Fibroblast of skin of back (primary cell): Measurements from ENCODE around the gene ITPK1.

ENCODE experiments used
- DNase-seq: peaks from one replicate; pipeline ENCODE4 v3.0.0-alpha.2; 2013

The ITPK1 gene

GRCh38 chr14:92948647-92949046 is 167.1 kb downstream of the ITPK1 start:
- DNase-seq = no peak

- DNase-seq = no peak
Measured at GRCh38 chr14:92946847-92947545, 168.7 kb downstream of the ITPK1 start.

- peak; percentile 80 for DNase-seq
Measured at GRCh38 chr14:92945959-92946846, 169.5 kb downstream of the ITPK1 start.

DNA sequence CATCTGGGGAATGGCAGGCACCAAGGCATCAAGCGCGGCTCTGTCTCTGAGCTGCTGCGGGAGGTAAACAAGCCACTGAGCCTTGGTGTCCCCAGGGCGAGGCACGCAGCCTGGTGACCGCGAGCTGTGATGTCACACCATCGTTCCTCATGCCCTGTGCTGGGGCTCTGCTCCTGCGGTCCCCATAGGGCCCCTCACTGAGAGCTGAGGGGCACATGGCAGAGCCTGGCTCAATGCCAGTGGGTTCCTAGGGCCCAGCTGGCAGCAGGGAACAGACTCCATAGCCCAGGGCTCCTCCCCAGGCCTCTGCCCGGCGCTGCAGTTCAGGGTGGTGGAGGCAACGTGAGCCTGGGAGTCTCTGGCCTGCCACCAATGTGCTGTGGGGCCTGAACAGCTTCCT is 170.2 kb downstream of the ITPK1 start:
- DNase-seq = no peak

- DNase-seq = no peak
Measured at GRCh38 chr14:92944976-92945375, 170.7 kb downstream of the ITPK1 start.

DNA sequence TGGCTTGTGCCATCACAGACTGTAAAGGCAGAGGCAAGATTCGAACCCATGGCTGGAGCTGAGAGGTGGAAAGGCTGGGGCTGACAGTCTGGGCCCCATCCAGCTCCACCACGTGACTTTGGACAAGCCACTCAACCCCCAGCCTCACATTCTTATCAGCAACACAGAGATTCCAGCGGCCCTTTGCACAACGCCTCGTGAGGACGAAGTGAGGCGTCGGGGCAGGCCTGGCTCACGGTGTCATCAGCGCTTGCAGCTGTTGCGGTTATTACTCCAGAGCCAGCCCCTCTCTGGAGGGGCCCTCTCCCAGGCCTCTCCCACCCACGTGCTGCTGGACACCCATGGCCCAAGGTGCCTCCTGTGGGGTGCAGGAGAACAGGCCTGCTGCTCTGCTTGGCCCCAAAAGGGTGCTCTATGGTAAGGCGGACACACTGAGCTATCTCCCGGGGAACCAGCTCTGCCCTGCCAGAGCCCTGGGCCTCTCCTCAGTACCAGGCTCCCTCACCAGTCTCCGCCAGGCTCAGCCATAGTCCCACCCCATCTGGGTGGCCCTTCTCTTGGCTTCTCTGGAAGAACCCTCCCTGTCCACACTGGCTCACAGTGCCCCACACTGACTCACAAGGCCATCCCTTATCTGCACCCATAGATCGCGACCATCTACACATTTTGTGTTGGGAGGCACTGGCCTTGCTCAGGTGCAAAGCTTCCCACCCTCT is 171.7 kb downstream of the ITPK1 start:
- no peak for DNase-seq

- no peak for DNase-seq
Measured at GRCh38 chr14:92942976-92943710, 172.6 kb downstream of the ITPK1 start.

GRCh38 chr14:92942576-92942975 is 173.1 kb downstream of the ITPK1 start:
- no peak for DNase-seq

DNA sequence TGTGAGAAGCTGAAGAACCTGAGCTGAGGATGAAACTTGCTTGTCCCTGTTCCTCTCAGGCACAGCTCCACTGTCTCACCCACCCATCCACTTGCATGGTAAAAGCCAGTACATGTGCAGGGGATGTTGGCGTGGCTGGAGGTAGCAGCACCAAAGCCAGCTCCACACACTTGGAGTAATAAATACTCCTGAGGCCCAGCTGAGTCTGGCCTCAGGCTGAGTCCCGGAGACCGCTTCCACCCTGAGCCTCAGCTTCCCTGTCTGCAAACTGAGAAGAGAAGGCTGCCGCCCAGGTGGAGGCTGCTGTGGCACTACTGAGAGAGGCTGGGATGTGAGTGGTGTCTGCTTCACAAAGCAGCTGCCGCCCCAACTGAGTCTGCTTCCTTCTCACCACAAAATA is 173.6 kb downstream of the ITPK1 start:
- no peak for DNase-seq

DNA sequence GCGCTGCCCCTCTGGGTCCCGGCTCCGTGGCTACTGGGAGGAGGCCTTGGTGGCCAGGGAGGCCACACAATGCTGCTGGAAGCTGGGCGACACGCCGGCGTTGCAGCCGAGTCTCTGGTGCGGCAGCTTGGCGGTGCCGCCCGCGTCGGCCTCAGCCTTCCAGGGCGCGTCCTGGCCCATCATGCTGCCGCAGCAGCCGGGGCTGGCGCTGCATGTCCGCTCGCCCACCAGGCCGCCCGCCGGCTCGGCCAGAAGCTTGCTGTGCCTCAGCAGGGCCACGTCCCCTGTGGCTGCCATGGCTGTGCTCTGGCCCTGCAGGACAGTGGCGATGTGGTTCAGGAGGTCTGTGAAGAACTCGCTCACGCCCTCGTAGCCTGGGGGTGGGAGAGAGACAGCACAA is 174.2 kb downstream of the ITPK1 start:
- DNase-seq = no peak

DNA sequence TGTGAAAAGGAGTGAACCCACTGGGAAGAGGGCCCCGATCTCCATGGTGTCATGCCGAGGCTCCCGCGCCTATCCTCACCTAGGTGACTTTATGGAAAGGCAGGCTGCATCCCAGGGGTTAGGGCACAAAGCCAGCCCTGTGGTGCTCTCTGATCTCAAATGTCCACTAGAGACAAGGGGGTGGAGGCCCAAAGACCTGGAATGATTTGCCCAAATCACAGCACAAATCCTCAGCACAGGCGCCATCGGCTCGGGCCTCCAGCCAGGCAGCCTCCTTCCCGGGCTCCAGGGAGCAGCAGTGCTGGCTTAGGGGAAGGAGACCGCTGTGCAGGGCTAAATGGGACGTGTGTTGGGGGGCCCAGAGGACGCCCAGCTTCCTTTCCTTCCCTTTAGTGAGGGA is 175.2 kb downstream of the ITPK1 start:
- DNase-seq = no peak

DNA sequence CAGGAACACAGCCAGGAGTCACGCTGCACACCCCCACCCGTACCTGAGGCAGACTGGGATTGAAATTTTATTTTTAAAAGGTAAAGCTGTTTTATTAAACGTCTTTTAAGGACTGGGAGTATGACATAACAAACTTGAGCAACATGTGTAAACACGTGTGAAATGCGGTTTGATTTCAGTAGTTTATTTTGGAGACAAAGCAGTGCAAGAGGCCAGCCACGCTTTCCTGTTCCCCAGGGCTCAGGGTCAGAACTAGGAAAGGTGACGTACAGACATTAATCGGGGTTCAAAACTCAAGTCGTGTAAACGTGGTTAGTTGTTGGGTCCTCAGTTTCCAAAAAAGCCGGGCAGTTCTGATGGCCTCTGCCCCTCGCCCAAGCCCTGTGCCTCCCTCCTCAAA is 176.0 kb downstream of the ITPK1 start:
- DNase-seq = no peak

- DNase-seq = no peak
Measured at GRCh38 chr14:92938890-92939671, 176.6 kb downstream of the ITPK1 start.

GRCh38 chr14:92938235-92938875 is 177.4 kb downstream of the ITPK1 start:
- DNase-seq = no peak

DNA sequence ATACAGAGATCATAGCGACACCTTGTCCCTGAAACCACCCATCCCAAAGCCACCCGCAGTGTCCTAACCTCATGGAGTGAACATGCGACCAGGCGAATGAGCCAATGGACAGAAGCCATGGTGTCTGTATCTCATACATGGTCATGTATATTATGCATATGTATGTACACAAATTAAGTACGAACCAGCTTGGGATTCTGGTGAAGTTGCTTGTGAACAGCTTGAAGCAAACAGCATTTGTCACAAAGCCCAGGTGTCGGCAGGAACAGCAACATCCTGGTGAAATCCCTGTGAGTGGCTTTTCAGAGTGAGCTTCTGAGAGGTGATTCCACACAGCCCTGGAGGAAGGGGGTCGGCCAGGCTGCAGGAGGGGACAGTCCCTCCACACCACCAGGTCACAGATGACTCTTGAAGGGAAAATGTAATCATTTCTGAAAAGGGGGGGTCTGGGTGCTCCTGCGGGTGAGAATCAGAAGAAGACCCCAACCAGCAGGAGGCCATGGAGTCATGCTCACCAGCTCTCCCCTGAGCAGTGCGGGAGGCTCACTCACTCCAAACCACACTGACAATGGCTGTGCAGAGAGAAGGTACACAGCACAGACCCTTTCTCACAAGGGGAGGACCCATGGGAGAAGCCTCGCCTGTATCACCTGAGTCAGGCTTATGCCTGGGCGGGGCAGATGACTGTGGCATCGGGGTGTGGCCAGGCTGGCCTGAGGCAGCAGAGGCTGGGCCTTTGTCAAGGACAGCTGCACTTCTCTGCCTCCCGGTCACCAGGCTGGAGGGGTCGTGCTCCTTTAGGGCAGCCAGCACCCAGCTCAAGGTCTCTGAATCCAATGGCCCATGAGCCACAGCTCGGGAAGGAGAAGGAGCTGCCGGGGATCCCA is 178.4 kb downstream of the ITPK1 start:
- no peak for DNase-seq

DNA sequence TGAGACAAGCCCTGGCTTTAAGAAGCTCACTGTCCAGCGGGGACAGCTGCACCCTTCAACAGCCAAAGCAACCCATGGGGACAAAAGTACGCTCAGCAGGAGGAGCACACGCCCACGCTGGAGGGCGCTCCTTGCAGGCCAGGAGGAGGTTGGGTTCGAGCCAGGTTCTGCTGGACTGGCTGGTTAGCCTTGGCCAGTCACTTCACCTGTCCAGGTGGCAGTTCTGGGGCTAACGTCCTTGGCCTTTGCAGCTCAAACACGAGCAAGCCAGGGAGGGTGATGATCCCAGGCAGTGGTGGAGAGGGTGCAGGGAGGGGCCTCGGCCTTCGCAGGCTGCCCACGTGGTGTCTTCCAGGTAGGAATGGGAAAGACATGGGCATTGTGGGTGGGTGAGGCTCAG is 179.6 kb downstream of the ITPK1 start:
- DNase-seq = no peak

DNA sequence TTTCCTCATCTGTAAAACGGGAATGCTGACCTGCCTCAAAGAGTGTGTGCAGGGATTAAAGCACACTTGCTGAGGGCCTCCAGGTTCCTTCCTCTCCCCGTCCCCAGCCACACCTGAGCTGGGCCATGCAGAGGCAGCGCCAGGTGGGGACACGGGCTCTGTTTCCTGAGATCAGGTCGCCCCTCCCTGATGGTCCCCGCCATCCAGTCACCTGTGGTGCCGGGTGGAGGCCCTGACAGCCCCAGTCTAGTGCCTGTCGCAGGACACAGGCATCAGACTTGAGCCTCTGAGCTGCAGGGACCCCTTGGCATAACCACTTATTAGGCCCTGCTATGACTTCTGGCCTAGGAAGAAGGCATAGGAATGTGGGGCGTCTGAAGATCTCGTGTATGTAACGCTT is 180.3 kb downstream of the ITPK1 start:
- no peak for DNase-seq

- DNase-seq = no peak
Measured at GRCh38 chr14:92934196-92935085, 181.3 kb downstream of the ITPK1 start.

DNA sequence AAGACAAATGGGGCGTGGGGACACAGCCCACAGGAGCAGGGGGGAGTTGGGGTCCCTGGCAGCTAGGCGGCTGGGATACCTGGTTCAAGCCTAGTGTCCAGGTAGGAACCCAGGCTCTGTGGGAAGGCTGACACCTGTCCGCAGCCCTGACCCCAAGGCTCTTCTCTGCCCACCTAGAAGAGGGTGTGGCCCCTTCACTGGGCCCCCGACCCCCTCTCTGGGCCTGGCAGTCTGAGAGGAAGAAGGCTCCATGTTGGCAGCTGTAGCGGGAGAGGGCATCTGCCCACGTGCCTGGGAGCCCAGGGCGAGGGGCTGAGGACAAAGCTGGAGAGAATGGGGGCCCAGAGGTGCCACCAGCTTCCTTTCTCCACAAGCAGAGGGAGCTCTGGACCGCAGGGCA is 182.2 kb downstream of the ITPK1 start:
- no peak for DNase-seq
